Activated naive CD4-positive, alpha-beta T cell (primary cell): ENCODE measurements around the gene C6orf89.

Source experiments
- DNase-seq, 4 experiments: peaks; one replicate each; lab custom pipeline; 2025; lab: John Stamatoyannopoulos, UW

C6orf89 gene

DNA sequence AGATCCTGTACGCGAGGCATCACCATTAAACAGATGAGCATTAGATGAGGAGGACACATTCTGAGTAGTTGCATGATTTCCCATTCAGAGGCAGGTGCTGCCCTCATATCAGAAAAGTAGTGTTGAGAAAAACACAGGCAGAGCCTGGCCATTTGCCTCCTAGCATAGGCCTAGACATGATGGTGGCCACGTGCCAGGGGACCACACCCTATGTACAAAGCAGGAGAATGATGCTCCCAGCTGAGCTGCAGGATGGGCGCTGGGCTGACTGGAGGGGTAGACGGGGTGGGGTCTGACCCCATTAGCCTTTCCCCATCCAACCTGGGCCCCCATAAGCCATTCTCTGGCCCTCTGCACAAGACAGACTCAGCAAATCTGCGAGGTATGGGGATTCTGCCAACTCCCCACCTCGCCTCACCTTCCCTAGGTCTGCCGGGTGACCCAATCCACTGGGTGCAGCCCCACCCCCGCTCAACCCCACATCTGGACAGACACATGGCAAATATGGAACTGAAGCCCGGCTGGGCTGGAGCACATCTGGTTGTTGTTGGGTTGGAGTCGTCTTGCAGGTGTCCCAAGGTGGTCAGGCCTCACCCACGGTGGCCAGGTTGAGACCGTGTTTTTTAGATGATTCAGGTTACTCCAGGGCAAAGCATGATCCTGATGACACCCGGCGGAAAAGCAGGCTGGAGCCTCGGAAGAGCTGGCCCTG, 82.7 kb downstream of the C6orf89 start:
- no peak for DNase-seq

DNA sequence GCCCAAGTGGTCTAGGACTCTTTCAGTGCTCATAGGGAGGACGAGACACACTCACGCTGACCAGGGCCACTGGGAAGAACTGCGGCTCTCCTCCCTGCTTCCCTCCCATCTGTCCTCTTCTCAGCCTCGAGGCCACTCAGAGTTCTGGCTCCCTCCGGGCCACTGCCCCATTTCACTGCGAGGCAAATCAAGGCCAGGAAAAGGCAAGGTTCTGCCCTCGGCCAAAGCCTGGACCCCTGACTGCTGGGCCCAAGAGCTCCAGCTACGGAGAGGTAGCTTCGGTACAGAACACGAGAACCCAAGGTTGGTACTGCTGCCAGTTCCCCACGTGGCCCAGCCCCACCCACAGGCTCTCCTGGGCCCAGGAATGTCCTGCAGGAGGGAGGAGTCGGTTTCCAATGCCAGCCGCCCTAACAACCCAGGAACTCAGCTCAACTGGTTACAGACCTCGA, 83.5 kb downstream of the C6orf89 start:
- DNase-seq, result no peak

DNA sequence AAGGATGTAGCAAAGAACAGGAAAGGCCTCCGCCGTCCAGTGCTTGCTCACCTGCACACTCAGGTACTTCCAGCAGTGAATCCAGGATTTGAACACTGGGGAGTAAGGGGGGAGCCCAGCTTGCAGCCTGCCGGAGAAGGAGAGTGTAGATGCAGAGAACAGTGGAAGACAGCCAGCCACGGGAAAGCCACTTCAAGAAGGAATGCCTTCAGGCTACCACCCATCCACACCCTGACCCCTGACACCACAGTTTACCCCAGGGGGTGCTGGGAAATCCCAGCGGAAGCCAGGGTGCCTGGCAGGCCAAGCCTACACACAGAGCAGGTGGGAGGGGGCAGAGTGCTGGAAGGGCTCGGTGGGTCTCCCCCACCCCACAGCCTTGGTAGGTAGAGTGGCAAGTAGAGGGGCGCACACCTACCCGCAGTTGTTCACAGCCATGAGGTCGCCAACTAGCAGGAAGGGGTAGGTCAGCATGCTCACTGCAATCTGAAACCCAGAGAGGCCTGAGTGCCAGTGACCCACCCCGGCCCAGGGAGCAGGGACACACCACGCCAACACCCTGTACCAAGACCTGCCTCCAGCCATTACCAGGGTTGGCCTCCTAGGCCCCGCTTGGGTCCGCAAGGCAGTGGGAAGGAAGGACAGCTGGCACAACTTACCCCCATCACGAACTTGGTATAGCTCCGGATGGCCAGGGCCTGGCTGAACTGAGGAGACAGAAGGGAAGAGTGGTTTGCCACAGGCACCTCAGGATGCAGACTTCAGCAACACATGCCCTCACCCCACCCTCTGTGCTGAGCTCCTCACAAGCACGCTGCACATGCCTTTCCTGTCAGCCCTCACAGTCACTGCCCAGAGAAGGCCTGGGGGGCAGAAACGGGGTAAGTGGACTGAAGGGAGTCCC, 84.5 kb downstream of the C6orf89 start:
- DNase-seq, result no peak

DNA sequence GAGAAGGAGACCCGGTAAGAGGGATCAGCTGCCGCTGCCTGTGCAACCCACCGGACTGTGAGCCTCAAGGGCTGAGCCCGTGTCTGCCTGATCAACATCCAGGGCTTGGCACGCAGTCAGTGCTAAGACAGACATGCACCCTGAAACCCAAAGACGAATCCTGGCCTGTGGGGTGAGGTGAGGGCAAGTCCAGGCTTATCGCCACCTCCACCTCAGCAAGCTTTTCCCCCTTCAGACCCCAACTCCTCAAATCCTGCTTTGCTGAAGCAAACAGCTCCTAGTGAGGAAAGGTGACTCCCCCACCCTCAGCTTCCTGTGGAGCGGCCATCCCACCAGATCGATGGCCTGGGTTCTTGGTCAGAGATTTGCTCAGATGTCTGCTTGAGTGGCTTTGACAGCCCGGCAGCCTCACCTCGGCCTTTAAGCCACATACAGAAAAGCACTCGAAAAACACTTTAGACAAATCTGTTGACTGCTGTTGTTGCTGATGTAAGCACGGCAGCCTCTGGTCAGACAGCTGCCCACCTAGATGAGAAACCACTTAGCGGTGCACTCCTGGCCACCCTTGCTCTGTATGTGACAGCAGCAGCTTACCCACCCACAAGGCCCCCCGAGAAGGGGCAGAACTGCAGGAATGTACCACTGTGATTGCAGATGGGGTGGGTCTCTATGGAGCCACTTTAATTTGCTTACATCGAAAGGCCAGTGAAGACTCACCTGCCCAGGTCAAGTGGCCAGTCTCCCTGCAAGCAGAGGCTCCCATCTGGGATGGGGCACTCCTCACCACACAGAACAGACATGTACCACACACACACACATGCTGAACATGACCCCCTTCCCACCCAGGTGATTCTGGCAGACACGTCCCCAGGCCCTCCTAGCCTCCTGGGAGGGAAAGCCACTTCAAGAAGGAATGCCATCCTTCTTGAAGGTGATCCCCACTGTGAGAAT, 85.4 kb downstream of the C6orf89 start:
- no peak for DNase-seq

DNA sequence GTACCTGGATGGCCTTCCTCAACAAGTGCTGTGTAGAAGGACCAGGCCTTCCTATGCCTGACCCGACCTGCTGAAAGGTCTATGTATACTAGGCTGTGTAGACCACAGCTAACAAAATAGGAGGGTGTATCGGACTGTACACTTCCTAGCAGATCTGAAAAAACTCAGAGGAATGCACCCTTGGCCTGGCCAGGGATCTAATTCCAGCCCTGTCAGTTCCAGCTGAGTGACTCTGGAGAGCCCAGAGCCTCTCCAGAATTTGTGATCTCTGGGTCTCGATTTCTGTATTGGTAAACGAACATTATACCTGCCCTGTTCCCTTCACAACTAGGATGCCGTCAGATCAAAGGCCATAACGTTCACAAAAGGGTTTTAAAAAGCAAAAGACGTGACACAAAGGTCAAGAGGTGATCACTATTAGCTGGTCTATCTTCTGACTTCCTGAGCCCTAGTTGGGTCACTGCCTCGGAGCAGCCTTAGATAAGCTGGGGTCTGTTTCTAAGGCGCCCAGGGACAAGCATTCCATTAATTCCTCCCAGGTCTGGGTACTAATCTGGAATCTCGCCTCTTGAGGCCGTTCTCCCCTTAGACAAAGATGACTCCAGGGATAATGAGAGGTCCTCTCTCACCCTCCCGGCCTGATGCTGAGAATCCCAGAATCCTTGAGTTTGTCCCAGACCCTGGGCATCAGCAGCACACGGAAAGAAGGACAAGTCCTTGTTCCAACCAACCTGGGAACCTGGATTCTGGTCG, 86.3 kb downstream of the C6orf89 start:
- no peak for DNase-seq

DNA sequence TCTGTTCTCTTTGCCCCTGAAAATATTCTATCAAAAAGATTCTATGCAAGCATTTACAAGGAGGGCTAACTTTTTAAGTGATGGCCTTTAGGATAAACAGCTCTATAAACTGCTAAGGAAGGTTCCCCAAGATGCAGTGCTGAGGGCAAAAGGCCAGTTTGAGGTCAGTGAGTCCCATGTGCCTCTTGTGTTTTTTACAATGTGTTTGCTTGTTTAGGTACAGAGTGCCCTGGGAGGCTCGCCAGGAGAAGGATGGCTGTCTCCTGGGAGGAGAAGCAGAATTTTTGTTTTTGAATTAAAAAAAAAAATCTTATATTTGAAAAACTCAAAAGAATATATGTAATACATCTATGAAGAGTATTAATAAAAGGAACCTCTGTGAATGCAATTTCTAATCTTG, 87.4 kb downstream of the C6orf89 start:
- DNase-seq, result no peak

DNA sequence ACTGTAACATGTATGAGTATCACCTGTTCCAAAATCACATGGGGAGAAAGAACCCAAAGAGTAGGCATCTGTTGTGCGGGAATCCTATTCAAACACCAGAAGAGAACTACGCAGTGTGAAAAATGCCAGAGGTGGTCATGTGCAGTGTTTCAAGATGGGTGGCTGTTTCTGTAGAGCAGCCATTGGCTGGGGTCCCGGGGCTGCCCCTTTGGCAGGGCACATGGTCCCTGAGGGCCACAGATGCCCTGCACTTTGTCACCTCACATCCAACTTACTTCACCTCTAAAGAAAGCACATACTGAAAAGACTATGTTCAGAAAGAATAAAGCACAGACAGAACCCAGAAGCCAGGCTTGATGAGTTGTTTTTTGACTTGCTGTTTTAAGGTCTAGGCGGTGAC, 87.9 kb downstream of the C6orf89 start:
- no peak for DNase-seq

DNA sequence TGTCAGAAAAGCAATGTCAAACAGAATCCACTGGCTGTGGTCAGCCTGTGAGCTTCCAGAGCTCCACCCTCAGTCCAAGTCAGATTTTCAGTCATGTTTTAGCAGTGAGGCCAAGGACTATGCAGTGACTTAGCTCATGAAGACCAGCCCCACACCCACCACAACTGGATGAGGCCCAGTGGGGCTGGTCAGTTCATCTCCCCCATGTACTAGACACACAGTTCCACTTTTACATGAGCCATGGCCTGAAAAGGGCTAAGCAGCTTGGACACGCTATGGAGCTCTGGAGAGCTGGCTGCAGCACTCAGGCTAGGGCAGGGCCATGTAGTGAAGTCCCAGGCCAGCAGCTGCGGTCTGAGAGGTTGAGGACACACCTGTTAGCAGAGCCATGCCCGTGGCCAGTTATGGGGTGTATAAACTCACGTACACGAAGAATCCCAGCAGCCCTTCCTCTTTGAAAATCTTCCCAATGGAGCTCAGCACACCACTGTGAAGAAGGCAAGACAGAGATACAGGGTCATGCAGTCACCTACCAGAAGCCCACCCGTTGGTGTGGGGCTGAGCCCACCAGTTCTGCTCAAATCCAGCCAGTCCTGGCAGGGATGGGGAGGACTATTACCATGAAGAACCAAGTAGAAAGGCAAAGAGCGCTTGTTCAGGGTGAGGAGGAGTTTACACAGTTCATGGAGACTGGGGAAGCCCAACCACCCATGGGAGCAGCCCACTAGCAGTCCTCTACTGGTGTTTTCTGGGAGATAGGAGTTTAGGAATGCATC, 89.7 kb downstream of the C6orf89 start:
- DNase-seq, result no peak

DNA sequence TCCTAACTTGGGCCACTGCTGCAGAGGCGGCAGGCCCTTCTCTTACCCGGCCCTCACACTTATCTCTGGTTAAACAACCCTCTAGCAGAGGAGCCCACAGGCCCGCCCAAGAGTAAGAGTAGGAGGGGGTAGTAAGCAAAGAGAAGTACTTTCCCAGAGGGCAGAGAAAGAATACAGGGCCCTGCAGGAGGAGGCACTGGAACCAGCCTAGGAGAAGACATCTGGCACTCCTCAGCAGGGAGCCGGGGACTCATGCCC, 90.2 kb downstream of the C6orf89 start:
- no peak for DNase-seq

DNA sequence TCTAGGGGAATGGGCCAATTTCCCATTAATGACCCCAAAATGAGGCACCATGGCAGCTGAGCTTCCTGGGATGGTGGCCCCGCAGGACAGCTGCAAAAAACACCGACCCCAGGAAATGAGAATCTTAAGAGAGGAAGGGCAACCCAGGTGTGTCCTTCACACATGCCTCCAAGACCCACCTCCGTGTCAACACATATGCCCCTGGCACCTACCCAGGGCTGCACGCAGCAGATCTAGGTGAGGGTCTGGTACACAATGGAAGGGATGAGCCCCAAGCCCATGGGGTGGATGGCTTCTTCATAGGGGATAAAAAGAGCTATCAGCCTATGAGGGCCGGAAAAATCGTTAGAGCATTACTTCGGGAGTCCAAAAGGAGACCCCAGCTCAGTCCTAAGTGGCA, 90.8 kb downstream of the C6orf89 start:
- DNase-seq, result no peak

DNA sequence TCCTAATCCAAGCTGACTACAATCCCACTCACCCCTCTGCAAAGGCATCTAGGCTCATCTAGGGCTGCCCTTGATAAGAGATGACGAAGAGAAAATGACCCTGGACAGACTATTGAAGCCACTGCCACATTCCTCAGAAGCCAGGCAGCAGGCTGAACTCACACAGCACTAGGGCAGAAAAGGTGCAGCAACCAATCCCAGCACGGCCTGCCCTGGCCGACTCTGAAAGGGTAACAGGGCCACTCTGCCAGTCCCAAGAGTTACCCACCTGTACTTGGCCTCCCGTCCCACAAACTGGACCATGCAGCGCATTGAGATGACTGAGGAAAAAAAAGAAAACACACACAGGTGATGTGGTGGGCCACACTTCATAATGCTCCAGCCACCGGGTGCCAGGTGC, 91.2 kb downstream of the C6orf89 start:
- no peak for DNase-seq

DNA sequence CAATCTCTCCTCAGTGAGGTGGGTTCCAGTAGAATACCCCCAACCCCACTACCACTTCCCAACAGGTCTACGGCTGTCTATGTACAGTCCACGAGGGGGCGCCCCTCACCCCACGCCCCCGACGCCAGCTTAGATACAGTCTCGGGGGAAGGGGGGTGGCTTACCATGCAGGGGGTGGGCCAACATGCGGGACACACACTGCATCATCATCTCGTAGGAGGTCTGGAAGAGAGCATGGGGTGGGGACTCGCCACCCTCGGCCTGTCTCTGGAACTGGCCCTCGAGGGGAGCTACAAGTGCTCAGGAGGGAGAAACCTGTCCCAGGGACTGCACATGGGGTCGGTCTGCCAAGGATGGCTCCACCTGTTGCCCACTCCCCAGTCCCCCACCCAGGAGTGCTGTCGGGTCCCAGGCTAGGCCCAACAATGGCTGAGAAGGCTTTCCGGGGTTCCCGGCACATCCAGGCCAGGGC, 91.8 kb downstream of the C6orf89 start:
- no peak for DNase-seq
